Activated naive CD4-positive, alpha-beta T cell treated with anti-CD3 and anti-CD28 coated beads, Interleukin-2, amount 50 U/mL, for 72 hours (primary cell): ENCODE measurements around the gene CUEDC2. TPM values are rescaled to one million over a fixed set of nuclear protein-coding genes. Genes with fewer than 3 reads are reported as not detected.

Source experiments
- ATAC-seq, 2 donors: fragments of 150-1000 bp; cut with Tn5 transposase; 2 replicates each; pipeline ENCODE4 v1.10.0; 2021; ENCODE audit warnings: mild to moderate bottlenecking in 2 of 2, moderate library complexity in 2 of 2
- DNase-seq, 2 donors: peaks; one replicate each; pipeline ENCODE4 v3.0.0; 2021 to 2022; ENCODE audit warnings: low spot score in 2 of 2
- H3K27ac Mint-ChIP-seq, 2 donors: one replicate each; pipeline ENCODE4 v1.8.0; 2022; ENCODE audit warnings: mild to moderate bottlenecking in 2 of 2, mixed read lengths in 2 of 2
- H3K36me3 Mint-ChIP-seq, 2 donors: one replicate each; pipeline ENCODE4 v1.8.0; 2022; ENCODE audit warnings: mixed read lengths in 2 of 2
- H3K9me3 Mint-ChIP-seq, 2 donors: one replicate each; pipeline ENCODE4 v1.8.0; 2022; ENCODE audit warnings: mixed read lengths in 2 of 2
- total RNA-seq, 2 donors: library from RNA; stranded (reverse); gene quantifications; one replicate each; pipeline ENCODE4 v1.2.3, GENCODE V29; 2022

The CUEDC2 gene
- total RNA-seq, 2 donors from 2014 or later, result 38.7 to 73.9 TPM

DNA sequence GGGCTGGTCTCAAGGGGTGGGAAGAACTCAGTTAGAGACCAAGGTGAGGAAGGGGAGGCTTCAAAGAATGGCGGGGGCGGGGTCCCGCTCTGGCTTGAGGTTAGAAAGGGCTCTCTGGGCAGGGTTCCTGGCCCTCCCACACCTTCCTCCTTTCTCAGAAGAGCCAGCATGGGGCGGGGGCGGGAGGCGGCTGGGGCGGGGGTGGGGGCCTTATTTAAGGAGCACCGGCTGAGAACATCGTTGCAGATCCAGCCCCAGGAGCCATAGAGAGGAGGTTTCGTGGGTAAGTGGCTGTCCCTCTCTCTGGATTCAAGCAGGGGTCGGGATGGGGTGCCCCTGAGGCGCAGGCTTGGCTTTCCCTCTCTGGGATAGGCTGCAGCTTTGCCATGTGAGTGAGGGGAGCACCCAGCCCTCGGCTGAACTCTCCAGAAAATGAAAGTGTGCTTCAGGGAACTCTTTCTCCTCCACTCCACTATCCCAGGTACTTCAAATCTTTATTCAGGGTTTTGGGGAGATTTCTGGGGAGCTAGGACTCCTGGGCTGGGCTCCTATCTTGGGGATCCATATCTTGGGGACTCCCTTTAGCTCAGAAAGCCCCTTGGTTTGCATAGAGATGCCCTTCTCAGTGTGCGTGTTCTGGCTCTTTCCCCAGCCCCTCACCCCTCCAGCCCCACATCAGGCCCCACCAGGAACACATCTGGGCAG, 3.3 kb upstream of the CUEDC2 start:
- H3K27ac Mint-ChIP-seq, result peak overlapping the region; percentile 84 to 90
- peak; percentile 24 to 27 for ATAC-seq

DNA sequence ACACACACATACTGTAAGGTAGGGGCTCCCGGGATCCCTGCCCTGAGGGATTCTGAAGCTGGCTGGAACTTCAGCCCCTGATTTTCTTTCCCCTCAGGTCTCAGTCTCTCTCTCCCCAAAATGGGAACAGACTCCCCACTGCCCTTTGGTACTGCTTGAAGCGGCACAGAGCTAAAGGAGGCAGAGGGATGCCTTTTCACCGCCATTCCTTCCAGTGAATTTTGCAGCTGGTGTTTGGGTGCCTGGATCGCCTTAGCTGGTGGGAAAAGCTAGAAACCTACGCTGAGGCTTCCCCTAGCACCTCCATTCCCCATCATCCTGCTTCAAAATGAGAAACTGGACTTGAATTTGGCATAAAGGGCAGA, 2.7 kb upstream of the CUEDC2 start:
- Mint-ChIP-seq H3K36me3 (peaks cover 27 to 33% of the 10 kb centered on the region in 2 donors), H3K9me3 (no peaks in the 10 kb centered on the region), H3K27ac (peak overlapping the region; percentile 81 to 84)
- ATAC-seq (no peak), DNase-seq (no peak)

More for the DNA sequence above, 3.3 kb upstream of the CUEDC2 start:
- peak in 1 of 2 donors; percentile 39 for DNase-seq
- H3K9me3 Mint-ChIP-seq, result no peaks in the 10 kb centered on the region
- H3K36me3 Mint-ChIP-seq, result peaks cover 27 to 33% of the 10 kb centered on the region in 2 donors

DNA sequence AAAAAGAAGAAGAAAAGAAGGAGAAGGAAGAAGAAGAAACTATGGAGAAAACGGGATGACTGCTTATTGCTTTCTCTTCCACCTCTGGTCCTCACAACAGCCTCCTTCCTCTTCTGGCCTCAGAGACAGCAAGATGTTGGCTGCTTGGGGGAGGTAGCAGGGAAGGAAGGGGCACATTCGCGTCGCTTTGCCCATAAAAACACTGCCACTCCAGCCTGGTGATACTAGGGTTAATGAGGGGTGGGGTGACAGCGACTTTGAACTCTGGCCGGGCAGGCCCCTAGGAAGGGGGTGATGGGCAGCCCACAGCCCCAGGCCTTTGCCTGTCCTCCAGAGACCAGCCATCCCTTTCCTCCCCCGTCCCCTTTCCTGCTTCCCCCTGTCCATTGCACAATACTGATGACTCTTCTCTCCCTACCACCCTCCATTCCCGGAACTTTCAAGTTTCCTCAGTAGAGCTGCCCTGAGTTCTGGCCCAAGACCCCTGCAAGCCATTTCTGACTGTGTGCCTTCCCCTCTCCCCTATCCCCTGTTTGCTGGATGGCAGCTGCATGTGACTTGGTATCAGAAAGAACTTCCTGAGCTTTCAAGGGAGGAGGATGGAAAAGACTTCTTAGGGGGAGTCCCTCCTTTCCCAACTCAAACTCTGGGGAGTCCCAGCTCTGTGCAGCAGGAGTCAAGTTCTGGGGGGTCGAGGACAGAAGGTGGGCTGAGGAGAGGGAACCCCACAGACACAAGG, 2.2 kb upstream of the CUEDC2 start:
- H3K9me3 Mint-ChIP-seq, result no peaks in the 10 kb centered on the region
- H3K36me3 Mint-ChIP-seq, result peaks cover 27 to 33% of the 10 kb centered on the region in 2 donors
- no peak for ATAC-seq
- DNase-seq, result no peak
- peak overlapping the region; percentile 48 to 84 for H3K27ac Mint-ChIP-seq

DNA sequence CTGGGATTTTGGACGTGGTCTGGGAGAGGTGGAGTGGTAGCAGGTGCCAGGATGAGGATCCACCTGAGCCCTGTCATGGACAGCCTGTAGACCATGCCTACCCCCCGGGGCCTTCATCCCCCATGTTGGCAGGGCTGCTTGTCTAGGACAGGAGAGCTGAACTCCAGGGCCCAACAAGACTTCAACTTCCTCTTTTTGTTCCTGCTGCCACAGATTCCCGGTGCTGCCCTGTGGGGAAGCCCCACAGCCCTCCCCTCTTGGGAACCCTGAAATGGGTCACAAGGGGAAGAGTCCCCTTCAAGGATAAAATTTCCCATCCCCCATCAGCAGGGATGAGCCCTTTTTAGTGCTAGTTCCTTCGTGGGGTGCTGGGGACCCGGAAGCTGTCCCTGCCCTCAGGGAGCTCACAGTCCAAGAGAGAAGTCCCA, 1.3 kb upstream of the CUEDC2 start:
- no peaks in the 10 kb centered on the region for H3K9me3 Mint-ChIP-seq
- no peak for ATAC-seq
- H3K27ac Mint-ChIP-seq, result peak overlapping the region; percentile 96 to 97
- no peak for DNase-seq
- peaks cover 27 to 33% of the 10 kb centered on the region in 2 donors for H3K36me3 Mint-ChIP-seq

DNA sequence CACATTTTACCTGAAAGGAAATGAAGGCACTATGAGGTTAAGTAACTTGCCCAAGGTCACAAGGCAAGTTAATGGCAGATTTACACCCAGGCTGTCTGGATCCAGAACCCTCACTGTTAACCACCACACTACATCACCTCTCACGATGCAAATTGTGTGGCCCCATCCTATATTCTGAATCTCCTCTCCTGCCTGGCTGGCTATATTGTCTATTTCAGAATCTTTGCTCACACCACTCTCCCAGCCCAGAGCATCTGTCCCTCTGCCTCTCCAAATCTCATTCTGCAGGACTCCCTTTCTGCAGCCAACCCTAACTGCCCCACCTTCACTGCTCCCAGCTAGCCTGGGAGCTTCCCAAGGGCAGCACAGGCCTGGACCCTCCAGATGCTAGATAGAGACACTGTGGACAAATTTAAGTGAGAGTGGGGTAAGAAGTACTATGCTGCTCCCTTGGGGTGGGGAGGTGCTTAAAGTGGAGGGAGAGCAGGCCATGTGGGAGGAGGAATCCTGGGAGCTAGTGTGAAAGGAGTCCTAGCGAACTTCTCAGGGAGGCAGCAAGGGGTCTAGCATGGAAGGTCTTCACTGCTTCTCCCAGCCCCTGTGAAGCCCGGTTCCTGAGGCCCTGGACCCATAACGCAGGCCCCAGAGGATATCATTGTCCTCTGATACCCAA, 786 bp downstream of the CUEDC2 start:
- no peak for ATAC-seq
- peaks cover 14 to 17% of the 10 kb centered on the region in 2 donors for H3K36me3 Mint-ChIP-seq
- peak overlapping the region; percentile 96 to 98 for H3K27ac Mint-ChIP-seq
- no peak for DNase-seq
- H3K9me3 Mint-ChIP-seq, result no peaks in the 10 kb centered on the region

DNA sequence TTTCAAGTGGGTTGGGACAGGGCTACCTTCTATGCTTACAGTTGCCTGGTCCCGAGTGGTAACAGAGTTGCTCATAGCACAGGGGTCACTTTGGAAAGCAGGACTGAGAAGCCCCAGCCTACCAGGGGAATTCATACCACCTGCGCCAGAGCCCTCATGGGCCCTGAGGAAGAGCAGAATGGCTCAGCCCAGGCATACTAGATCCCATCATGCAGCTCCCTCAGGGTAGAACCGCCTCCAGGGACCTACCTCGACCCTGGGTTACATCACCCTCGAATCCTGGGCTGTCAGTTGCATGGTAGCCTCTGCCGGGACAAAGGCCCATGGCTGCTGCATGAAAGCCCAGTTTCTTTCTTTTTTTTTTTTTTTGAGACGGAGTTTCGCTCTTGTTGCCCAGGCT, 2.9 kb downstream of the CUEDC2 start:
- no peak for DNase-seq
- H3K9me3 Mint-ChIP-seq, result no peaks in the 10 kb centered on the region
- no peak overlapping the region for H3K27ac Mint-ChIP-seq
- H3K36me3 Mint-ChIP-seq, result peaks cover 8 to 10% of the 10 kb centered on the region in 2 donors
- ATAC-seq, result no peak

DNA sequence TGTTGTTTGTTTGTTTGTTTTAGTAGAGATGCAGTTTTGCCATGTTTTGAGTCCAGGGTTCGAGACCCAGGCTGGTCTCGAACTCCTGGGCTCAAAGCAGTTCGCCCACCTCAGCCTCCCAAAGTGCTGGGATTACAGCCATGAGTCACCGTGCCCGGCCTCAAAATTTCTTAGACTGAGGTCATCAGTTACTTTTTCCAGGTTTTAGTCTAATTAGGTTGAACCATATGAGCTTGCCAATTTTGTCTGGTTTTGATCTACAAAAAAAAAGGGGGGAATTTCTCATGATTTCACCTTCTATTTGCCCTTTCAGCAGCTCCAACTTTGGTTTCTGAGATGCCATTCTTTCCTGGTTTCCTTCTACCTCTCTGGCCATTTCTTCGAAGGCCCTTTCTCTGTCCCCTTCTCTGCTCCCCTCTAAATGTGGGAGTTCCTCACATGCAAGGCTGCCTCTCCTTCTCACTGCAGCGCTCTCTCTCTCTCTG, 5.5 kb downstream of the CUEDC2 start:
- H3K36me3 Mint-ChIP-seq, result peaks cover 3 to 5% of the 10 kb centered on the region in 2 donors
- peak overlapping the region; percentile 30 to 61 for H3K27ac Mint-ChIP-seq
- DNase-seq (no peak), ATAC-seq (peak in 1 of 2 donors; percentile 27)
- H3K9me3 Mint-ChIP-seq, result no peaks in the 10 kb centered on the region

DNA sequence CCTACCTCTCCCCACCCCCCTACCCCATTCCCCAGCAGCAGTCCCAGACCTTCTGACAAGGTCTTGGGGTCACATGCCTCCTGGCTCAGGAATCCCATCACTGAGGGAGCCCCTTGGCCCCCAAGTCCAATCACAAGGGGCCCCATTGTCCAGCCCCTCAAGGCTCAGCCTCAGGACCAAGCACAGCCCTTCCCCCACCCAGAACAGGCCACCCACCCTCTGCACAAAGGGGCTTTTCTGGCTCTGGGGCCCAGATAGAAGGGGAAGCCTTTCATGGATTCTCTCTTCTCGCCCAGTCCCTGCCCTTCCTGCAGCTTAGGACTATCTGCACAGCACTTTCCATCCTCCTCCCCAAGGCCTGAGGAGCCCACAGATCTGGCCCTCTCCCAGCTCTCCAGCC, 6.9 kb downstream of the CUEDC2 start:
- ATAC-seq, result no peak
- H3K9me3 Mint-ChIP-seq, result no peaks in the 10 kb centered on the region
- H3K36me3 Mint-ChIP-seq, result no peaks in the 10 kb centered on the region
- DNase-seq, result no peak
- H3K27ac Mint-ChIP-seq, result no peak overlapping the region

DNA sequence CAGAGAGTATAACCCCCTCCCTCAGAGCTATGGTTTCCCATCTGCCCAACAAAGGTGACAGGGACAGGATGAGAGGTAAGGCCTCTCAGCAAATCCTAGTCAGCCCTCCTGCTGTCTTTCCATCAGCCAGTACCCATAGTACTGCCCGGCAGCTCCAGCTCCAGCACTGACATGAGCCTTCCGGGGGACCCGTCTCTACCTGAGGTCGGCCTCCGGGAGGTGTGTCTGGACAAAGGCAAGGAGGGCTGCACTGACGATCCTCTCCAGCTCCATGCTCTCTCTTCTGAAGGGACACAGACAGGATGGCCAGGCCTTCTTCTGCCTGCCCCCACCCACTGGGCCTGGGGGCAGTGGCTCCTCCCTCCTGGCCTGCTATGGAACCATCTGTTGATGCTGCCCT, 7.5 kb downstream of the CUEDC2 start:
- Mint-ChIP-seq H3K27ac (no peak overlapping the region), H3K36me3 (no peaks in the 10 kb centered on the region), H3K9me3 (no peaks in the 10 kb centered on the region)
- DNase-seq, result no peak
- ATAC-seq, result no peak

DNA sequence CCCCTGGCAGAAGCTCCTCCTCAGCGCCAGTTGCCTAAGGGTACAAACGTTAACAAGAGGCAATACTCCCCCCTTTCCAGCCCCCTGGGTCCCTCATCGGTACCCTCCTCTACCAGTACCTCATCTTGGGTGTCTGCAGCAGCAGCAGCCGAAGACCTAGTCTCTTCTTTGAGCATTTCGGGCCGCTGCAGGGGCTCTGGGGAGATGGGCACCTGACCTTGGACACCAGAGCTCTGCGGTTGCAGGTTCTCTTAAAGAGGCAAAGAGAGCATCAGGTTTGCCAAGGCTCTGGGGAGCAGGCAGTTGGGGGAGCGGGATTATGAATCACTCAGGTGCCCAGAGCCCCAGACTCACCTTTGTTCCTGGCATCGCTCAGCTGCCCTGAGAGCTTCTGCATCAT, 8.2 kb downstream of the CUEDC2 start:
- ATAC-seq, result no peak
- H3K27ac Mint-ChIP-seq, result no peak overlapping the region
- no peaks in the 10 kb centered on the region for H3K36me3 Mint-ChIP-seq

DNA sequence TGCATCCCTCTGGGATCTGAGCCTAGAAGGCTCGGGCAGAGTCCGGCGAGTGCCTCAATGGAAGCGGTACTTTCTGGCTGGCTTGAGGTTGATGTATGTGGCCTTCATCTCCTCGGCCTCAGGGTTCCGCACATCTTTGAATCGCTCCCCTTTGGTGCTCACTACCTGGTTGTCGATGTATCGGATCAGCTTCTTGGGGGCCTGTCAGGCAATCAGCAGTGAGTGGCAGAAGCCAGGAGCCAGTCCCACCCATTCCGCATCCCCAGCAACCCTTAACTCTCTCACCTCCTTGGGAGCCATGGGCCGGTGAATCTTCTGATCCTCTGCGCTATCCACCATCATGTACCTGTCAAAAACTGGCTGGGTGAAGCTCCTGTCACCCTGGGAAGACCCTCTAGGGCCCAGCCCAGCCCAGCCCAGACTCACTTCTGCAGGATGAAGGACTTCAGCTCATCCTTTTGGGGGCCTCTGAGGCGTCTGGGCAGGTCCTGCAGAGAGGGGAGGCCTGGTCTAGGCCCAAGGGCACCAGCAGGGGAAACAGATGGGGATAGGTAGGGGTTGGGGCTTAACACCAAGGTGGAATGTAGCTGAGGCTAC, 8.9 kb downstream of the CUEDC2 start:
- DNase-seq, result no peak
- Mint-ChIP-seq H3K27ac (no peak overlapping the region), H3K36me3 (no peaks in the 10 kb centered on the region), H3K9me3 (no peaks in the 10 kb centered on the region)
- no peak for ATAC-seq

More for the DNA sequence above, 8.2 kb downstream of the CUEDC2 start:
- no peak for DNase-seq
- H3K9me3 Mint-ChIP-seq, result no peaks in the 10 kb centered on the region

DNA sequence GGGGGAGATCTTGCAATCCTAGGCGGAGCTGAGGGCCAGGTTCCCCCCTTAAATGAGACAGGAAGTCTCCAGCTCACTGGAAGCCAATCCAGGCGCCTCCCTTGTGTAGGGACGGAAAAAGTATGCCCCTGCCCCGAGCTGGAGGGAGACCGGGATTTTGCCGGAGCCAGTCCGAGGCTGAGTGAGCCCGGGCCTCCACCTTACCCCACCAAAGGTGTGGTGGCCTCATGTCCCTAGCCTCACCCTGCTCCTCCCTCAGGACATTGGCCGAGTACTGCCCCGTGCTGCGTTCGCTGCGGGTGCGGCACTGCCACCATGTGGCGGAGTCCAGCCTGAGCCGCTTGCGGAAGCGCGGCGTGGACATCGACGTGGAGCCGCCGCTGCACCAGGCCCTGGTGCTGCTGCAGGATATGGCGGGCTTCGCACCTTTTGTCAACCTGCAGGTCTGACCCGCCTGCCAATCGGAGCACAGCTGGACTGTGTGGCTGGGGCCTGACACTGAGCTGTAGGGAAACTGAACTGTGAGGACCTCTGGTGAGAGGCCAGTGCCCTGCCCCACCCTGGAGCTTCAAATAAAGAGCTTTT, 9.7 kb downstream of the CUEDC2 start:
- no peaks in the 10 kb centered on the region for H3K9me3 Mint-ChIP-seq
- H3K36me3 Mint-ChIP-seq, result no peaks in the 10 kb centered on the region
- peak; percentile 72 to 78 for DNase-seq
- H3K27ac Mint-ChIP-seq, result peak overlapping the region; percentile 55 to 73
- ATAC-seq, result peak; percentile 23 to 55

DNA sequence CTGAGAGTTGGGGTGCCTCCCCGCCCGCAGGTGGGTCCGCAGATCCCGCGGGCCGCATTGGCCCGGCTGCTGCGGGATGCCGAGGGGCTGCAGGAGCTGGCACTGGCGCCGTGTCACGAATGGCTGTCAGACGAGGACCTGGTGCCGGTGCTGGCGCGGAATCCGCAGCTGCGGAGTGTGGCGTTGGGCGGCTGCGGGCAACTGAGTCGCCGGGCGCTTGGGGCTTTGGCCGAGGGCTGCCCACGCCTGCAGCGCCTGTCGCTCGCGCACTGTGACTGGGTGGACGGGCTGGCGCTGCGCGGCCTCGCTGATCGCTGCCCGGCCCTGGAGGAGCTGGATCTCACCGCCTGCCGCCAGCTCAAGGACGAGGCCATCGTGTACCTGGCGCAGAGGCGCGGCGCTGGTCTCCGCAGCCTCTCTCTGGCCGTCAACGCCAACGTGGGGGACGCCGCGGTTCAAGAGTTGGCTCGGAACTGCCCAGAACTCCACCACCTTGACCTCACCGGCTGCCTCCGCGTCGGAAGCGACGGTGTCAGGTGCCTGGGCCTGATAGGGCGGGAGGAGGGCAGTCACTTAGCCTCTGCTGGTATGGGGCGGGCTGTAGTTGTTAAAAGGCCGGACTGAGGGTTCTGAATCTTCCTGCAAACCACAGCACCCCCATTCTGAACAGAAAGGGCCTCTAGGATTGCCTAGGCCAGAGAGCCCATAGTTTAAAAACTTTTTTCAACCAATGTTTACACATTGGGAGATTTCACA, 10.4 kb downstream of the CUEDC2 start:
- DNase-seq (peak; percentile 49 to 70), ATAC-seq (peak; percentile 9 to 51)
- Mint-ChIP-seq H3K27ac (peak overlapping the region; percentile 55 to 73), H3K36me3 (no peaks in the 10 kb centered on the region), H3K9me3 (no peaks in the 10 kb centered on the region)

DNA sequence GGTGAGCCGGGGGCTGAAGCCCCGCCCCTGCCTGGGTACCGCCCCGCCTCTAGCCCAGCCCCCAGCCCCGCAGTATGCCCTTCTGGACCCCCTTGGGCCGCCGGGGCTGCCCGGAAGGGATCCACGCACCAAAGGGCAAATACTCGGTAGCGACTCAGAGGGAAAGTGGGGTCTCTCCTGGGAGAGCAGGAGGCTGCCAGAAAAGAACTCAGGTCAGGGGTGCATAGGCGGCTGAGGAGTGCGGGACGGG, 10.9 kb downstream of the CUEDC2 start:
- peak overlapping the region in 1 of 2 donors; percentile 73 for H3K27ac Mint-ChIP-seq
- H3K36me3 Mint-ChIP-seq, result no peaks in the 10 kb centered on the region
- no peaks in the 10 kb centered on the region for H3K9me3 Mint-ChIP-seq
- ATAC-seq (no peak), DNase-seq (no peak)

DNA sequence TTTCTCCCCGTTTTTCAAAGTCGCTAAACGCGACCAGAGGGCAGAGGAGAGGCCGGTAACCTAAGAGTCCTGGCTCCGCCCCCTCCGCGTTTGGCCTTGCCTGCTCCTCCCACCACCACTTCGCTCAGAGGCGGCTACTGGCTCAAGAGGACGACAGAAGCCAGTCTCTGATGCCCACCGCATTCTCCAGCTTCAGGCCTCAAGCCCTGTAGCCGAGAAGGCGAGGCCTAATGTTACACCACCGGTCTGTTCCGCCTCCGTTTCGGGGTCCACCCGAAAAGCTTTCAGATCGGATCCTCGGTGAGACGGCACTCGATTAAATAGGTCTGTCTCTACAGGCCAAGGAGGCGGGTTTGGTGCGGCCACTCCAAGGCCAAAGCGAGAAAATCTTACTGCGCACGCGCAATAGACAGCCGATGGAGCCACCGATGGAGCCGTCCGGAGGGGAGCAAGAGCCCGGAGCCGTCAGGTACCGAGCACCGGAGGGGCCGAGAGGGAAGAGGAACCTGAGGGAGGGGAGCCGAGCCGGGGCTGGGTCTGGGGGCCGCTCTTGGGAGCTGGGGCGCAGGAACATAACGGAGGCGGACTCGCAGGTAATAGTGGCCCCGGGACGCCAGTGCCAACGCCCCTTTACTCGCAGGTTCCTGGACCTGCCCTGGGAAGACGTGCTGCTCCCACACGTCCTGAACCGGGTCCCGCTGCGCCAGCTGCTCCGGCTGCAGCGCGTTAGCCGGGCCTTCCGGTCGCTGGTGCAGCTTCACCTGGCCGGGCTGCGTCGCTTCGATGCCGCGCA, 11.5 kb downstream of the CUEDC2 start, which contains the start of gene FBXL15:
Gene FBXL15, plus strand, starts transcription at position 123 of the 793 bp plus-strand sequence. Its CDS starts 294 bp downstream, at position 417.
- ATAC-seq (peak; percentile 74 to 78), DNase-seq (peak; percentile 95 to 98)
- Mint-ChIP-seq H3K36me3 (no peaks in the 10 kb centered on the region), H3K9me3 (no peaks in the 10 kb centered on the region), H3K27ac (peak within 1 kb of the TSS; percentile 73 to 94)
